HUES48 (cell line): Measurements from ENCODE around the gene MIOX.

Experiments
- H3K27ac ChIP-seq: one replicate; pipeline ENCODE4 v1.7.0; 2013; ENCODE audit warnings: low read depth, low read length, inconsistent platforms
- H3K27me3 ChIP-seq: 2 replicates; pipeline ENCODE4 v1.6.1; 2013; ENCODE audit warnings: mild to moderate bottlenecking, low read length; ENCODE audit not compliant: control insufficient read depth, insufficient read depth
- H3K36me3 ChIP-seq: 2 replicates; pipeline ENCODE4 v1.6.1; 2013; ENCODE audit warnings: low read length; ENCODE audit not compliant: control insufficient read depth, insufficient read depth
- H3K4me1 ChIP-seq: 2 replicates; pipeline ENCODE4 v1.6.1; 2013; ENCODE audit warnings: mild to moderate bottlenecking, low read length; ENCODE audit not compliant: control insufficient read depth, insufficient read depth
- H3K4me3 ChIP-seq: 2 replicates; pipeline ENCODE4 v1.5.1; 2013; ENCODE audit warnings: mild to moderate bottlenecking, low read depth, low read length
- H3K9ac ChIP-seq: 2 replicates; pipeline ENCODE4 v1.6.1; 2013; ENCODE audit warnings: mild to moderate bottlenecking, low read depth, low read length, moderate library complexity
- H3K9me3 ChIP-seq: 2 replicates; pipeline ENCODE4 v1.6.1; 2013; ENCODE audit warnings: low read length; ENCODE audit not compliant: control insufficient read depth, insufficient read depth

MIOX gene

DNA sequence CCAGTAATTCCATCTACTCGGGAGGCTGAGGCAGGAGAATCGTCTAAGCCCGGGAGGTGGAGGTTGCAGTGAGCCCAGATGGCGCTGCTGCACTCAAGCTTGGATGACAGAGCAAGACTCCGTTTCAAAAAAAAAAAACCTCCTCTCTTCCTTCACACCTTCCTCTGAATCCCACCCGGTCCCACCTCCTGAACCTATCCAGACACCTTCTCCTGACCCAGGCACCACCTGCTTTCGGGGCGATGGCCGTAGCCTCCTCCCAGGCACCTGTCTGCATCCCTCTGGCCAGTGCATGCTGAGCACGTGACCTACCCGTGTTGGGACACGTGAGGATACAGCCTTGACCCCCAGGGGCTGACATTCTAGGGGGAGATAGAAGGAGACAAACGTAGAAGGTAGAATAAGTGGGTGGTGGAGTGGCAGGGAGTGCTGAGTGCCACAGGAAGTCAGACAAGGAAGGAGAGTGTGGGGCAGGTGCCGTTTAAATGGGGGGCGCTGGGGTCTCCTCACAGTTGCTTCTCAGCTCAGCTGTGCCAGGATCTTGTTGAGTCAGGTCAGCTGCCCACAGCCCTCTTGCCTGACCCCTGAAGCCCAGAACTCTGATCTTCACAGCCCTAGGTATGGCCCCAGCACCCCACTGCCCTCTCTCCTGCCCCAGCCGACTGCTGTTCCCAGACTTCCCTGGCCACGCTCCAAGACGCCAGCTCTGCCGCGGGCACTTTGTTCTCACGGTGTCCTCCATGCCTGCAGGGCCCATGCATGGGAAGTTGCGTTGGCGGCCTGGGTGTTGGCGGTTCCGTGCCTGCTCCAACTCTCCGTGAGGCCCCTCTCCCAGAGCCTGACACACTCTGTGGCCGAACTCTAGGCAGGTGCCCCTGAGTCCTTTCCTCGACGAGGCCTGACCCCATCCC is 1.2 kb upstream of the MIOX start:
- no peaks in the 10 kb centered on the region for H3K4me1 ChIP-seq
- peaks cover 7% of the 10 kb centered on the region for H3K27me3 ChIP-seq
- H3K9me3 ChIP-seq = no peaks in the 10 kb centered on the region
- no peak overlapping the region for H3K4me3 ChIP-seq
- no peak overlapping the region for H3K9ac ChIP-seq
- no peak overlapping the region for H3K27ac ChIP-seq
- no peaks in the 10 kb centered on the region for H3K36me3 ChIP-seq

GRCh38 chr22:50487290-50488005 is 789 bp downstream of the MIOX start:
- Histone ChIP-seq H3K9ac (no peak overlapping the region), H3K36me3 (no peaks in the 10 kb centered on the region), H3K4me1 (no peaks in the 10 kb centered on the region), H3K27me3 (no peaks in the 10 kb centered on the region), H3K27ac (no peak overlapping the region), H3K9me3 (no peaks in the 10 kb centered on the region), H3K4me3 (no peak overlapping the region)

- no peak overlapping the region for H3K4me3 ChIP-seq
- no peaks in the 10 kb centered on the region for H3K36me3 ChIP-seq
- no peaks in the 10 kb centered on the region for H3K27me3 ChIP-seq
- H3K4me1 ChIP-seq = no peaks in the 10 kb centered on the region
- H3K9ac ChIP-seq = no peak overlapping the region
- H3K27ac ChIP-seq = no peak overlapping the region
- no peaks in the 10 kb centered on the region for H3K9me3 ChIP-seq
Observed at GRCh38 chr22:50488006-50488677, 1.5 kb downstream of the MIOX start.

- H3K36me3 ChIP-seq = no peaks in the 10 kb centered on the region
- H3K9ac ChIP-seq = no peak overlapping the region
- no peaks in the 10 kb centered on the region for H3K4me1 ChIP-seq
- H3K27me3 ChIP-seq = no peaks in the 10 kb centered on the region
- H3K4me3 ChIP-seq = no peak overlapping the region
- no peaks in the 10 kb centered on the region for H3K9me3 ChIP-seq
- H3K27ac ChIP-seq = no peak overlapping the region
Observed at GRCh38 chr22:50488886-50489285, 2.2 kb downstream of the MIOX start.

DNA sequence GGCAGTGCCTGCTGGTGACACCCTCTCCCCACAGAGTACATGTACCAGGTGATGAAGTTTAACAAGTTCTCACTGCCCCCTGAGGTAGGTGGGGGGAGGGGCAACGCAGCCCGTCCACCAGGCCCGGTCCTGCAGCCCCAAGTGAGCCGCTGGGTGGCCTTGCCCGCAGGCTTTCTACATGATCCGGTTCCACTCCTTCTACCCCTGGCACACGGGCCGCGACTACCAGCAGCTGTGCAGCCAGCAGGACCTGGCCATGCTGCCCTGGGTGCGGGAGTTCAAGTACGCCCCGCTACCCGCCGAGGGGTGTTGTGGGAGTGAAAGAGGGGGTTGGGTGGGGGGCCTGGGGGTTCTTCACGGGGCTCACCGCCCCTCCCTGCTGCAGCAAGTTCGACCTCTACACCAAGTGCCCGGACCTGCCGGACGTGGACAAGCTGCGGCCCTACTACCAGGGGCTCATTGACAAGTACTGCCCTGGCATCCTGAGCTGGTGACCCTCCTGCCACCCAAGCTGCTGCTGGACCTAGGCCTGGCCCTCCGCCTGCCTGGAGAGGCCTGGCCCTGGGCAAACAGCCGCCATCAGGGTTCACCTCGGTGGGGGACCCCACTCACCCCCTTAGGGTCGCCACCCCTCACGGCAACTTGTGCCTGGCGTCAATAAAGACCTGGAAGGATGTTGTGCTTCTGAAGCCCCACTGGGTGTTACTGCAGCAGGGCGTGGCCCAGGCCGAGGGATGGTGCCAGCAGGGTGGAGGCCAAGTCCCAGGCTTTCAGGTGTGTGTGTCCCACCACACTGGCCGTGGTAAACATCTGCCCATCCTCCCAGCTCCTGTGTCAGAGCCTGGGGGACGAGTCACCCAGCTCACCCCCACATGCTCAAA is 2.9 kb downstream of the MIOX start:
- Histone ChIP-seq H3K9ac (no peak overlapping the region), H3K36me3 (no peaks in the 10 kb centered on the region), H3K4me3 (no peak overlapping the region), H3K4me1 (no peaks in the 10 kb centered on the region), H3K27me3 (no peaks in the 10 kb centered on the region), H3K9me3 (no peaks in the 10 kb centered on the region), H3K27ac (no peak overlapping the region)

DNA sequence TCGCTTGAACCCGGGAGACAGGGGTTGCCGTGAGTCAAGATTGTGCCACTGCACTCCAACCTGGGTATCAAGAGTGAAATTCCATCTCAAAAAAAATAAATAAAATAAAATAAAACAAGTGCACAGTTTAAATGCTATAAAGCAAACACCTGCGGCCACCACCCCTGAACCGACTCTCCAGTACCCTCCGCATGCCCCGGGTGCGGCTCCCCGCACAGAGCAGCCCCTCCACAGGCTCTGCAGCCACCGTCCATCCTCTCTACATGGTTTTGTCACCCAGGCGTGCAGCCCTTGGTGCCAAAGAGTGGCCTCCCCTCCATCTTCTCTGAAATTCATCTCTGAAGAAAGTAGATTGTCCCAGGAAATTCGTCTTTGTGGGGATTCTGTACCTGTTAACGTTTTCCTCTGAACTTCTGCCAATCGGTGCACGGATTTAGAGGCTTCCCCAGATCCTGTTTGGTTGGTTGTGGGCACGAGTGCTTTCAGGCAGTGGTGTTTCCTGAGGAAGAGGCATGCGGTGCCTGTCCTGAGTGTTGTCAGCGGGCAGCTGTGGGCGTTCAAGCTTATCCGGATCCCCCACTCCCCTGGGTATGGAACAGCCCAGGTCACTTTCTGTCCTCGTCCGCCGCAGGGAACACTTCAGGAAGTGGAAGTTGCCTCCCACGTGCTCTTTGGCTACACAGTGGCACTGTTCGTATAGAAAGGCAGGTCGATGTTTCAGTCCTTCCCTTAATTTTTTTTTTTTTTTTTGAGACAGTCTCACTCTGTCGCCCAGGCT is 4.1 kb downstream of the MIOX start:
- H3K4me3 ChIP-seq = no peak overlapping the region
- no peaks in the 10 kb centered on the region for H3K27me3 ChIP-seq
- H3K9ac ChIP-seq = no peak overlapping the region
- no peaks in the 10 kb centered on the region for H3K36me3 ChIP-seq
- H3K4me1 ChIP-seq = no peaks in the 10 kb centered on the region
- no peaks in the 10 kb centered on the region for H3K9me3 ChIP-seq
- H3K27ac ChIP-seq = no peak overlapping the region

DNA sequence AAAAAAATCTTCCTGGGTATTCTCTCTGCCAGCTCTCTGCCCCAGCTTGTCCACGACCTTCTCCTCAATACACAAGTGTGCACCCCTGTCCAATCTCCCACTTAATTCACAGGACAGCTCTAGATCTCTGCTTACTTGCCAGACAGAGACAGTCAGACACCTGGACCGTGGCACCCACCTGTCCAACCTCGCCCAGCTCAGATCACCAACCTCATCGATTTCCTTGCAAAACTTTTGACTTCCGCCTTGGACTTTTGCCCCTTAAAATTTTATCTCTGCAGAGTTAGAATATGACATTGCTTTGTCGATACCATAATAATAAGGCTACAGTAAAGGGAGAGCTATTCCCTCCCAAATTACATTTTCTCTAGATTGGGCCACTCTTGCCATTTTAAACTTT is 10.4 kb downstream of the MIOX start:
- Histone ChIP-seq H3K36me3 (no peaks in the 10 kb centered on the region), H3K4me1 (peaks cover 5% of the 10 kb centered on the region; the same call in 1 of the 2 replicates), H3K9ac (no peak overlapping the region), H3K27ac (no peak overlapping the region), H3K4me3 (no peak overlapping the region), H3K9me3 (no peaks in the 10 kb centered on the region), H3K27me3 (no peaks in the 10 kb centered on the region)

- H3K9ac ChIP-seq = no peak overlapping the region
- H3K27ac ChIP-seq = peak overlapping the region; percentile 14
- H3K27me3 ChIP-seq = no peaks in the 10 kb centered on the region
- H3K4me1 ChIP-seq = peaks cover 5% of the 10 kb centered on the region; the same call in 1 of the 2 replicates
- H3K36me3 ChIP-seq = no peaks in the 10 kb centered on the region
- H3K9me3 ChIP-seq = no peaks in the 10 kb centered on the region
- no peak overlapping the region for H3K4me3 ChIP-seq
Observed at GRCh38 chr22:50498322-50498890, 11.7 kb downstream of the MIOX start.

- no peaks in the 10 kb centered on the region for H3K27me3 ChIP-seq
- H3K4me1 ChIP-seq = peaks cover 5% of the 10 kb centered on the region; the same call in 1 of the 2 replicates
- H3K4me3 ChIP-seq = no peak overlapping the region
- no peak overlapping the region for H3K9ac ChIP-seq
- peaks cover 9% of the 10 kb centered on the region for H3K36me3 ChIP-seq
- no peak overlapping the region for H3K27ac ChIP-seq
- H3K9me3 ChIP-seq = no peaks in the 10 kb centered on the region
Observed at GRCh38 chr22:50500452-50500851, 13.8 kb downstream of the MIOX start.
